Inflammatory macrophage treated with lipopolysaccharide for 4 hours (primary cell): ENCODE results near the gene KIRREL2.
"Not testable (repeated sequence)": the region's sequence is repeated elsewhere in the genome, so short reads cannot be mapped to it uniquely, and the experiment has no call there.

Source experiments
- DNase-seq: peaks from one replicate; pipeline ENCODE4 v3.0.0-alpha.2; 2020

Gene KIRREL2

DNA sequence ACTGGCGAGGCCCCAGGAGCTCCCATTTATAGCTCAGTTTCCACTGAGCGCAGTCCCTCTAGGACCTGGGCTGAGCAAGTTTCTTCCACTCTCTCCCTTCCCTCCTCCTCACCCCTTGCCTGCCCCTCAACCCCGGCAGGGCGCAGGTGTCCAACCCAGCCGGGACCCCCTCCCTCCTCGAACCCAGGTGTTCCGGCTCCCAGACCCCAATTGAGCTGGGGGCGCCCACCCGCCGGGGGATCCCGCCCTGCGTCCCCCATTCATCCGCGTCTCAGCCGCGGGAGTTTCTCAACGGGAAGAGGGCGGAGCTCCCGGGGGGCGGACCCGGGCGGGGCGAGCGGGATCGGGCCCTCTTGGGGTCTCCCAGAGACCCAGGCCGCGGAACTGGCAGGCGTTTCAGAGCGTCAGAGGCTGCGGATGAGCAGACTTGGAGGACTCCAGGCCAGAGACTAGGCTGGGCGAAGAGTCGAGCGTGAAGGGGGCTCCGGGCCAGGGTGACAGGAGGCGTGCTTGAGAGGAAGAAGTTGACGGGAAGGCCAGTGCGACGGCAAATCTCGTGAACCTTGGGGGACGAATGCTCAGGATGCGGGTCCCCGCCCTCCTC lies at the start of gene KIRREL2:
KIRREL2 (plus strand) TSS at position 366 of the 604 bp plus-strand sequence; CDS start at position 575, 209 bp downstream.
- DNase-seq = no peak

DNA sequence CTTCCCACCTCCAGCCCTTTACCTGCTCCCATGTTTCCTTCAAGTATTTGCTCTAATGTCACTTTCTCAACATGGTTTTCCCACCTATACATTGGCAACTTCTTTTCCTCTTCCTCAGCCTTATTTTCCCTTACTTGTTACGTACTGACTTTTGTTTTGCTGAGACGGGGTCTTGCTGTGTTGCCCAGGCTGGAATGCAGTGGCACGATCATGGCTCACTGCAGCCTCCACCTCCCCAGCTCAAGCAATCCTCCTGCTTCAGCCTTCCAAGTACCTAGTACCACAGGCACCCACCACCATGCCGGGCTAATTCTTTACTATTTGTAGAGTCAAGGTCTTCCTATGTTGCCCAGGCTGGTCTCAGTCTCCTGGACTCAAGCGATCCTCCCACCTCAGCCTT lies 49.1 kb upstream of the KIRREL2 start:
- DNase-seq = no peak

DNA sequence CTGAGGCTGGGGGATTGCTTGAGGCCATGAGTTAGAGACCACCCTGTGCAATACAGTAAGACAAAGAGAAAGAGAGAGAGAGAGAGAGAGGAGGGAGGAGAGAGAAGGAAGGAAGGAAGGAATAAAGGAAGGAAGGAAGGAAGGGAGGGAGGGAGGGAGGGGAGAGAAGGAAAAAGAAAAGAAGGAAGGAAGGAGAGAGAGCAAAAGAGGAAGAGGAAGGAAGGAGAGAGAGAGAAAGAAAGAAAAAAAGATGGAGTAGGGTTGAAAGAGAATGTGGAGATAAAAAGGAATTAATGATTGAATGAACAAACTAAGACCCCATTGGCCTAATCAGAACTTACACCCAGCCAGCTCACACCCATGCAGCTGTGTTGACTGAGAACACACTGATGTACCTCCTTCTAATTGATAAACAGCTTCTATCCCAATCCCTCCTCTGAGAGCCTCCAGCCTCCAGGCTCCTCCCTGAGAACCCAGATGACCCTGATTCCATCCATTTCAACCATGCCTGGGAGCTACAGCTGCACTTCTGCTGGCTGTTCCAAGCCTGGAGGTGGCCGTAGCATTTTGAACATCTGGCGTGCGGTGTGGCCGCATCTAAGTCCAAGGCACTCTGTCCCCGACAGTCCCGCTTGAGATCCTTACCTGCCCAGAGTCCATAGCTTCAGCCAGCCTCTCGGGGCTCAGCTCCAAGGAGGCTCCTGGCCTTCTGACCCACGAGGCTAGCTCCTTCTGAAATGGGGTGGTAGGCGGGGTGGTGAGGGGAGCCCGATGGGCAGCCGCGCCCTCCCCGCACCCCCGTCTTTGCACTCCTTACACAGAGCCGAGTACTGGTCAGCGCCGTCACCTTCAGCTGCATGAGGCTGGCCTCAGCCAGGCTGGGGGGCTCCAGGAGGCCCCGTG lies 45.1 kb upstream of the KIRREL2 start:
- no peak for DNase-seq

DNA sequence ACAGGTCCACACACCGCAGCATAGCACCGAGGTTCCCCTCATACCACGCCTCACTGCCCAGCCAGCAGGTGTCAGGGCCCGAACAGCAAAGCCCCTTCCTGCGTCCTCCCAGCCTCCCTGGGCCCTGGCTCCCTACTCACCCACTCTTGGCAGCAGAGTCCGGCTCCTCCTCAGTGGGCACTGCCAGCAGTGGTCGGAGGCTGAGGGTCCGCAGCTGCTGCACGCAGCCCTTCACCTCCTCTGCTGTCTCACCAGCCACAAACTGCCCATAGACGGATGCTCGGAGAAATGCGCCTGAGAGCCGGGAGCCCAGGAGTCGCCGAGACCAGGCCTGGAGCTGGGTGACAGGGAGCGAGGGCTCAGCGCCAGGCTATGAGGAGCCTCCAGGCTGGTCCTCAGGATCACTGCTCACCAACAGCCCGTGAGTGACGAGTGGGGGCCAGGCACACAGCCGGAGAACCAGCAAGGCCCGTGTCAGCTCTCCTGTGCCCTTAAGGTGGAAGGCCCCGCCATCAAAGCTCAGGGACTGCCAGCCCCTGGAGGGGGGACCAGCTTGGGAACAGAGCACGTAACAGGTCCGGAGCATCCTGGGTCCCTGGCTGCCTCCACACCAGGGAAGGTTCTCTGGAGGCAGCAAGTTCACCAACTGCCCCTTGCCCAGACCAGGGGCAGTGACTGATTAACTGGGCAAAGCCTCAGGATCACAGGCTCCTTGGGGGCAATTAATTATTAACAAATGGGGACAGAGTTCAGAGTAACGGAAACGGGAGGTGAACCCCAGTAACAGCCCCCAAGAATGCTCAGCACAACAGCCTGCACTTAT lies 44.3 kb upstream of the KIRREL2 start, which contains the start of gene PRODH2:
PRODH2 (minus strand) TSS at position 626 of the 823 bp plus-strand sequence; CDS start at position 586, 40 bp downstream.
- DNase-seq = no peak

DNA sequence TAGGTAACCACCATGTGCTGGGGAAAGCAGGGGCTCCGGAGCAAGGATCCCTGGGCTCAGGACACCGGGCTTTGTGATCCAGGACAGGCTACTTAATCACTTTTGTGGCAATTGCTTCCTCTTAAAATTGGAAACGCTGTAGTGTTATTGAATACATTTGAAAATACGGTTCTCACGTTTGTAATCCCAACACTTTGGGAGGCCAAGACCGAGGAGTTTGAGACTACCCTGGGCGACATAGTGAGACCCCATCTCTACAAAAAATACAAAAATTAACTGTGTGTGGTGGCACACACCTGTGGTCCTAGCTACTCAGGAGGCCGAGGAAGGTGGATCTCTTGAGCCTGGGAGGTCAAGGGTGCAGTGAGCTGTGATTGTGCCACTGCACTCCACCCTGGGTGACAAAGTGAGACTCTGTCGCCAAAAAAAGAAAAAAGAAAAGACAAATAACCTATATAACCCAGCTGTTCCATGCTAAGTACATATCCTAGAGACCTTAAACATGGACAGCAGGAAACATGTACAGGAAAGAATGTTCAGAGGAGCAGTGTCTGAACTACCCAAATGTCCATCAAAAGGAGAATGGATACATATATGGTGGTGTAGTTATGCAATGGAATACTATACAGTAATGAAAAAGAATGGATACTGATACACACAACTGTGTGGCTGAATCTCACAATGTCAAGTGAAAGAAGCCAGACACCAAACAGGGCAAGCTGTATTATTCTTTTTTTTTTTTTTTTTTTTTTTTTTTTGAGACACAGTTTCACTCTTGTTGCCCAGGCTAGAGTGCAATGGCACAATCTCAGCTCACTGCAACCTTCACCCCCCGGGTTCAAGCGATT lies 43.4 kb upstream of the KIRREL2 start:
- no peak for DNase-seq

DNA sequence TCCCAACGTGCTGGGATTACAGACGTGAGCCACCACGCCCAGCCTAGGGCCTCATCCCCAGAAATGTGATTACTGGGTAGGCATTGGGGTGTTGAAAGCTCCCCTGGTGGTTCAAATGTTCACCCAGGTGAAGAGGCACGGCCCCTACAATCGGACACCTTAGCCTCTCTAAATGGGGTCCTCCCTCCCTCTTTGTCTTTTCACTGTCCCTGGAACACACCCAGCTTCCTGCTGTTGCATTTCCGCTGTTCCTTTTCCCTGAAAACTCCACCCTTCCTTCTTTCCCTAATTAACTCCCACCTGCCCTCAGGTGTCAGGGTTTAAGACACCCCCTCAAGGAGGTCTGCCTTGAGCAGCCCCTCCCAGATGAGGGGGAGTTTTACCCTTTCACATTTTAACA lies 40.4 kb upstream of the KIRREL2 start:
- DNase-seq = no peak

DNA sequence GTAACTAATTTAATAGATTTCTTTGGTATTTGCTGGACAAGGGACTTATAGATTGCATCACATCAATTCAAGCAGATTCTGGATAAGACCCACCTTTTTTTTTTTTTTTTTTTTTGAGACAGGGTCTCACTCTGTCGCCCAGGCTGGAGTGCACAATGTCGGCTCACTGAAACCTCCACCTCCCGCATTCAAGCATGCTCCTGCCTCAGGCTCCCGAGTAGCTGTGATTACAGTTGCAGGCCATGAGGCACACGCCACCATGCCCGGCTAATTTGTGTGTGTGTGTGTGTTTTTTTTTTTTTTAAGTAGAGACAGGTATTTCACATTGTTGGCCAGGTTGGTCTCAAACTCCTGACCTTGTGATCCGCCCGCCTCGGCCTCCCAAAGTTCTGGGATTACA lies 39.9 kb upstream of the KIRREL2 start:
- DNase-seq = no peak

DNA sequence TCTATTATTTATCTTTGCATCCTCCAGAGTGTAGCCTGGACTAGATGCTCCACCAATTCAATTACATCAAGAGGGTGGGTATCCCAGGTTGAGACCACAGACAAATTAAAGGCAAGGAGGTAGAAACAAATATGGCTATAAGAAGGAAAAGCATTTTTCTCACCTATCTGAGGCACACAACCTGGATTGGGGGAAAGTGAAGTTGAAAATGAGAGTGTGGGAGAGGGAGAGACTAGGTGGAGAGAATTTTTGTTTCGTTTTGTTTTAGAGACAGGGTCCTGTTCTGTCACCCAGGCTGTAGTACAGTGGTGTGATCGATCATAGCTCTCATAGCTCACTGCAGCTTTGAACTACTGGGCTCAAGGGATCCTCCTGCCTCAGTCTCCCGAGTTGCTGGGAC lies 38.3 kb upstream of the KIRREL2 start:
- no peak for DNase-seq

DNA sequence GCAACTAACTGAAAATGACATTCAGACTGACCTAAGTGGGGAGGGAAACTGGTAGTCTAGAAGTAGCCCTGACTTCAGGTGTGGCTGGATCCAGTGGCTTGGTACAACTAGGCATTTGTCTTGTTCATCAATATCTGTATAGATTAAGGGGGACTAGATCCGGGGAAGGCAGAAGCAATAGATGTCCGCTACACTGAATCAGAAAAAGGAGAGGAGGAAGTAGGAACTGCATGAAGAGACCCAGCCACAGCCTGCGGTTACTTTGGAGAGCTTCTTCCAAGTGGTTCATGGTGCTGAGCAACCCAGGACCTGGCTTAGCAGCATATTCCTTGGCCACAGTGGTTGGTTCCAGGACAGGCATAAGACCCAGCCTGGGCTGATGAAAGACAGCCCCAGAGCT lies 34.1 kb upstream of the KIRREL2 start:
- no peak for DNase-seq

DNA sequence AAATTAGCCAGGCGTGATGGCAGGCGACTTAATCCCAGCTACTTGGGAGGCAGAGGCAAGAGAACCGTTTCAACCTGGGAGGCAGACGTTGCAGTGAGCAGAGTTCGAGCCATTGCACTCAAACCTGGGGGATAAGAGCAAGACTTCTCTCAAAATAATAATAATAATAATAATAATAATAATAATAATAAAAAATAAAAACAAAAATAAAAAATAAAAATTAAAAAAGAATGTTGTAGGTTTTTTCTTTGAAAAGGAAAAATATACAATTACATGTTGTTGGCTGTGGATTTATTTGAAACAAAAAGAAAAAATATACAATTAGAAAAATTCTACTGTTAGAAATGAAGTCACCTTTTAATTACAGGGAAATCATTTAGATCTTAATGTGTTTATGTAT lies 32.6 kb upstream of the KIRREL2 start:
- DNase-seq = no peak

DNA sequence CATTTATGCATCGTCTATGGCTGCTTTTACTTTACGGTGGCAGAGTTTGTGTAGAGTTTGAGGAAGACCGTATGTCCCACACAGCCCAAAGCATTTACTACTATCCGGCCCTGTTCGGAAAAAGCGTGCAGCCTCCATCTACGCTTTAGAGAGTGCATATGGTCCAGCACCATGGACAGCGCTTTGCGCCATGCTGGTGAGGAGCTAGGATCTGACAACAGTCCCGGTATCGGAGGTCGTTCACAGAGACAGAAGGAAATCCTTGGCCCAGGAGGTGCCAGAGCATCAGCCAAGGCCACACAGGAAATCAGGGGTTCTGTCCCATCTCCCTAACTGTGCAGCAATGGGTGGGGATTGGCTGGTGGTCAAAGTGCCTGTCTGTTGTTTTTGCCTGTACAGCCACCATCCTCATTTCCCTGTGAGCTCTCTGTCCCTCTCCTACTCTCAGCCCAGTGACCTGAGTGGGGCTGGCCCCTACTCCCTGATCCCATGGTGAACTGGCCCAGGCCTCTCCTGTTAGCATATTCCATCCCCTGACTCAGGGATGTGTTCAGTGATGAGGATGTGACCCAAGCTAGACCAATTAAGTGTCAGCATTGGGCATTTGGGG lies 27.9 kb upstream of the KIRREL2 start:
- DNase-seq = peak; percentile 36

DNA sequence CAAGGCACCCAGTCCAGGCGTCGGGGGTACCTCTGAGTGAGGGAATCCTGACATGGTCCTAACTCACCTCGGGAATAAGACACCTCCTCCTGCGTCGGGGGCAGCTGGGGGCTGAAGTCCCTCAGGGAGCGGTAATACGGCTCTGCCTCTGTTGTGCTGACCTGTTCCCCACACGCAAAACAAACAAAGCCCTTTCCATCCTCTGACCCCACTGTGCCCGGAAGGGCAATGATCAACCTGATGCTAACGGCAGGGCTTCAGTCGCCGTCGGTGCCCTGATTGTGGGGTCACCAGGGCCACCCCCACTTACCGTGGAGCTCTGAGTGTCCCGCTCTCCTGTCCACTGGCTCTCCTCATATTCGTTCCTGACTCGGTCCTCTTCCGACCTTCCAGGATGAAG lies 25.7 kb upstream of the KIRREL2 start:
- DNase-seq = no peak

DNA sequence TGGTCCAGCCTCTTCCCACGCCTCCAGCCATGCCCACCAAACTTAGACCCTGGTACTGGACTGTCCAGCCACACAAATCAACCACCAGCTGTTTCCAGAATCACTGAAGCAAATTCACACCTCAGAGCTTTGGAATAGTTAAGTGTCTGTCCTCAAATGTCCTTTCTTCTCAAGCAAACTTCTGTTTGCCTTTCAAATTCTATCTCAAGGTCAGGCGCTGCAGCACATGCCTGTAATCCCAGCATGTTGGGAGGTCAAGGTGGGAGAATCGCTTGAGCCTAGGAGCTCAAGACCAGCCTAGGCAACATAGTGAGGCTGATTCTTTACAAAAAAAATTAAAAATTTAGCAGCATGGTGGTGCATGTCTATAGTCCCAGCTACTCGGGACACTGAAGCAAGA lies 24.7 kb upstream of the KIRREL2 start:
- no peak for DNase-seq

DNA sequence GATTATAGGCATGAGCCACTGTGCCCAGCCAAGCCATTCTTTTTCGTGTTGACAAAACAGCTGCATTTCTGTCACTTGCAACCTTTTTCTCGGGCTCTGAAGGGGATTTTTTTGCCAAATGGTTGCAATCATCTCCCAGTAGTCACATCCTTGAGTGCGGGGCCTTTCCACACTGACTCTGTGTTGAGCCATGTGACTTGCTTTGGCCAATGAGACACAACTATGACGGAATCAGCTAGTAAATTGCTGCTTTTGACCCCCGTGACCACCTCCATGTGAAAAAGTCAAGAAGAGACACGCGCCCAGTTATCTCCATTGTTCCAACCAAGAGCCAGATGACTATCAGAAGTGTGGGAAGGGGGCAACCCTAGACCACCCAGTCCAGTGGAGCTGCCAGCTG lies 22.7 kb upstream of the KIRREL2 start:
- no peak for DNase-seq

DNA sequence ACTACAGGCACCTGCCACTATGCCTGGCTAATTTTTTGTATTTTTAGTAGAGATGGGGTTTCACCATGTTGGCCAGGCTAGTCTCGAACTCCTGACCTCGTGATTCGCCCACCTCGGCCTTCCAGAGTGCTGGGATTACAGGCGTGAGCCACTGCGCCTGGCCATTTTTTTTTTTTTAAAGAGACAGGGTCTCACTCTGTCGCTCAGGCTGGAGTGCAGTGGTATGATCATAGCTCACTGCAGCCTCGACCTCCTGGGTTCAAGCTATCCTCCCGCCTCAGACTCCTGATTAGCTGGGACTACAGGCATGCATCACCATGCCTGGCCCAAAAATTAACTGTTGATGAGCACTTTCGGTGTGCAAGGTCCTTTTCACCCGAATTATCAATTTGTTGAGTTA lies 20.6 kb upstream of the KIRREL2 start:
- DNase-seq = not testable (repeated sequence)

DNA sequence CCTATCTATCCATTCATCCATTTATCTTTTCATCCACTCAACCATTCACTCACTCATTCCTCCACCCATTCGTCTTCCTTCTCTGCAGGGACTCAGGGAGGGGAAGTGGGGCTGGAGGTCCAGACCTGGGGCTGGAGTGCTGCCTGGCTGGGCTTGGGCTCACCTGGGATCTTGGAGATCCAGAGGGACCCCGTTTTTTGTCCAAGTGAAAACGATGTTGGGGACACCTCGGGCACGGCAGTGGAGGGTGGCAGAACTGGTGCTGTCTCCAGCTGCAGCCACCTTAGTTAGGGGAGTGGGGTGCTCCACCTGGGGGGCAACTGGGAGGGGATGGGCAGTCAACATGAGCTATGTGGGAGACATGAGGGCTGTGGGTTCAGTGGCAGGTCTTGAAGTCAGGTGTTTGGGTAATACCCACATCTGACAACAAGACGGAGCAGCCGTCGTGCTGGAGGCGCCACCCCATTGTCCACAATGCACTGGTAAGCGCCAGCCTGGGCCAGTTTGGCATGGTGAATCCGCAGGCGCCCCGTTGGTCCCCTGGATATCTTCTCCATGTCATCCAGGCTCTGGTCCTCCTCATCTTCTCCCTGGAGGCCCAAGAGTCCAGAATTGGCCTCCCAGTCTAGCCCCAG lies 14.6 kb upstream of the KIRREL2 start:
- no peak for DNase-seq

DNA sequence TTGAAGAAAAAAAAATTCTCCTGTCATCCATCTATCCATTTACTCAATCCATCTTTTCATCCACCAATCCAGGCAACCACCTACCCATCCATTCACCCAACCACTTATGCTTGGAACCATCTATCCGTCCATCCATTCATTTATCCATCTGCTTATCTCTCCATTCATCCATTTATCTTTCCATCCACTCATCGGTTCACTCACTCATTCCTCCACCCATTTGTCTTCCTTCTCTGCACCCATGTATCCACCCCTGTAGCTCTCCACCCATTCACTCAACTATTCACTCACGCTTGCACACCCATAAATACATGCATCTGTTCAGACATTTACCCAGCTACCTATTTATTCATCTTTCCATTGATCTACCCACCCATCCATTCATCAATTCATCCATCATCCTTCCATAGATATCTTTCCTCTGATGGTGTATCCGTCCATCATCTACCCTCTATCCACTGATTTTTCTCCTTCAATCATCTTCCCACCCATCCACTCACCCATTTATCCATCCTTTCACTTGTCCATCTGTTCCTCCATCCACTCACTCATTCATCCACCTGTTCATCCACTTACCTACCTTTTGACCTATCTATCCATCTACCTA lies 13.9 kb upstream of the KIRREL2 start:
- no peak for DNase-seq

DNA sequence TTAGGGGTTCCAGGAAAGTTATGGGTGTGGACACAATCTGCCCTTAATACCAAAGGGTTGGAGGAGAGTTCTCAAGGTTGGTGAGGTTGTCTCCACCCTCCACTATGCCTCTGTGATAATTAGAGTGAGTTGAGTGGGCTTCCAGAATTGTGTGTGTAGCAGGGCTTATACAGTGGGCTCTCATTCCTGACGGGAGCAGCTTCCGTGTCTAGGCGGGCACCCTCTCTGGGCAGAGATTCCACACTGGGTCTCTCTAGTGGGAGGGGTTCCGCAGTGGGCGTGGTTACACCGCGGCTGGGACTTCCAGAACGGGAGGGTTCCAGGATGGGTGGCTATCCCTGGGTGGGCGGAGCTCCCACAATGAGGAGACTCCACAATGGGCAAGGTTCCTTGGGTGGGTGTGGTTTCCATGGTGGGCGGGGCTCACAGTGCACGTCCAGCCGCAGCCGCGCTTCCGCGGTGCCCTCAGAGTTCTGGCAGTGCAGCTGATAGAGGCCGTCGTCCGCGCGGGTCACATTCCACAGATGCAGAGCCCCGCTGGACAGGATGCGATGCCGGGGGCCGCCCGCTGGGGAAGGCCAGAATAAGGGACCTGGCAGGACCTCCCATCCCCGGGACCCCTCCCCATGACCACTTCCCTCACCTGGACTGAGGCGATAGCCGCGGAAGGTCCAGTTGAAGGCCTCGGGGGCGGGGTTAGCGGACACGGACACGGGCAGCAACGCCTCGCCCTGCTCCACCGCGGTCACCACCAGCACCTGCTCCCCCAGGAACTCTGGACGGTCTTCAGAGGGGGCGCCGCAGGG lies 12.8 kb upstream of the KIRREL2 start:
- peak; percentile 32 for DNase-seq

DNA sequence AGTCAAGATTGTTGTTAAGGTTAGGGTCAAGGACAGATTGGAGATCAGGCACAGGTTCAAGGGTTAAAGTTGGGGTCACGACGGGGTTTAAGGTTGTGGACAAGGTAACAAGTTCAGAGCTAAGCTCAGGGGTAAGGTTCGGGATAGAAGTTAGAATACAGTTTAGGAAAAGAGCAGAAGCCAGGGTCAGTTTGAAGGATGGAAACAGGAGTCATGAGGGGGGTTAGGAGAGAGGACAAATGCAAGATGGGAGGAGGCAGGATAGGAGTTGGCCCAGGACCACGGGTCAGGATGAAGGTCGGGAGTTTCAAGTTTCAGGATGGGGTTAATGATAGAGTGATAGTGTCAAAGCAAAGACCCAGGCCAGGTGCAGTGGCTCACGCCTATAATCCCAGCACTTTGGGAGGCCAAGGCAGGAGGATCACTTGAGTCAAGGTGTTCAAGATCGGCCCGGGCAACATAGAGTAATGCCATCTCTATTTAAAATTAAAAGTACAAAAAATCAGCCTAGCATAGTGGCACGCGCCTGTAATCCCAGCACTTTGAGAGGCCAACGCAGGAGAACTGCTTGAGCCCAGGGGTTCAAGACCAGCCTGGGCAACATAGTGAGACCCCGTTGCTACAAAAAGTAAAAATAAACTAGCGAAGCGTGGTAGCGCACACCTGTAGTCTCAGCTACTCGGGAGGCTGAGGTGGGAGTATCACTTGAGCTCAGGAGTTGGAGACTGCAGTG lies 12.1 kb upstream of the KIRREL2 start:
- DNase-seq = no peak
